CD4-positive, alpha-beta T cell (primary cell): ENCODE data around the gene KMT2C. TPM values are rescaled to one million over a fixed set of nuclear protein-coding genes. Genes with fewer than 3 reads are reported as not detected.

Source experiments
- ATAC-seq: fragments of 200-7000 bp; cut with Tn5 transposase; one replicate; pipeline ENCODE4 v1.10.0; 2022; ENCODE audit warnings: mild to moderate bottlenecking; ENCODE audit not compliant: poor library complexity
- CTCF ChIA-PET: fragments of 350-600 bp; sonication (Branson Sonifier 250); formaldehyde crosslinking; loops from one replicate; lab custom pipeline; 2021; ENCODE audit warnings: antibody characterized with exemption, inconsistent platforms; lab: Charles Lee
- POLR2A ChIA-PET: fragments of 350-600 bp; sonication (Branson Sonifier 250); formaldehyde crosslinking; loops from one replicate; lab custom pipeline; 2021; ENCODE audit warnings: antibody characterized with exemption, inconsistent platforms; lab: Charles Lee
- DNase-seq, 14 experiments: peaks; one replicate each; pipeline ENCODE4 v3.0.0-alpha.2; 2013 to 2020; ENCODE audit warnings: mixed read lengths in 2 of 14
- H3K27ac ChIP-seq, 2 donors: one replicate each; pipeline versions ENCODE4 v1.5.1 to v1.7.0; 2013; ENCODE audit warnings: low read length in 2 of 2, low read depth in 1 of 2, mild to moderate bottlenecking in 1 of 2
- H3K27me3 ChIP-seq, 2 experiments: 1 replicate in 1 of 2; 2 replicates in 1 of 2; pipeline versions ENCODE4 v1.6.1 to v1.7.0; 2013; ENCODE audit warnings: low read length in 2 of 2, control low read depth in 1 of 2, mild to moderate bottlenecking in 1 of 2, moderate library complexity in 1 of 2; ENCODE audit not compliant: insufficient read depth in 2 of 2, control insufficient read depth in 1 of 2
- H3K36me3 ChIP-seq: one replicate; pipeline ENCODE4 v1.6.1; 2013; ENCODE audit warnings: low read length, control low read depth; ENCODE audit not compliant: insufficient read depth
- H3K4me1 ChIP-seq: one replicate; pipeline ENCODE4 v1.6.1; 2013; ENCODE audit warnings: low read length, control low read depth; ENCODE audit not compliant: insufficient read depth
- H3K4me3 ChIP-seq: one replicate; pipeline ENCODE4 v1.5.1; 2013; ENCODE audit warnings: mild to moderate bottlenecking, low read length, moderate library complexity
- H3K9me3 ChIP-seq, 2 experiments: 1 replicate in 1 of 2; 2 replicates in 1 of 2; pipeline versions ENCODE4 v1.6.1 to v1.7.0; 2013; ENCODE audit warnings: low read length in 2 of 2, mild to moderate bottlenecking in 2 of 2, control low read depth in 1 of 2, moderate library complexity in 1 of 2; ENCODE audit not compliant: control insufficient read depth in 1 of 2, insufficient read depth in 1 of 2
- H3K27ac Mint-ChIP-seq: one replicate; pipeline ENCODE4 v1.8.0; 2020; ENCODE audit warnings: mixed read lengths
- H3K27me3 Mint-ChIP-seq: one replicate; pipeline ENCODE4 v1.8.0; 2021; ENCODE audit warnings: mixed read lengths
- H3K36me3 Mint-ChIP-seq: one replicate; pipeline ENCODE4 v1.8.0; 2021; ENCODE audit warnings: low read depth, mixed read lengths
- H3K4me1 Mint-ChIP-seq: one replicate; pipeline ENCODE4 v1.8.0; 2021; ENCODE audit warnings: low read depth, mixed read lengths
- H3K4me3 Mint-ChIP-seq: one replicate; pipeline ENCODE4 v1.8.0; 2020; ENCODE audit warnings: mild to moderate bottlenecking, mixed read lengths
- H3K9me3 Mint-ChIP-seq: one replicate; pipeline ENCODE4 v1.8.0; 2020; ENCODE audit warnings: mixed read lengths
- CTCF ChIP-seq: fragments of 200-600 bp; IDR thresholded peaks from one replicate; pipeline ENCODE4 v1.8.0; 2022; ENCODE audit warnings: antibody characterized with exemption, mild to moderate bottlenecking
- intact Hi-C, 2 experiments: fragments of 100-400 bp; cut with DNase I in 1 of 2; cut with micrococcal nuclease in 1 of 2; formaldehyde crosslinking; loops; one replicate each; pipeline versions ENCODE4 v1.15.1 to v1.9.0; 2023 to 2025; cut with DNase I, micrococcal nuclease
- total RNA-seq, 174 experiments: library from RNA in 2 of 174; stranded (reverse) in 2 of 174; gene quantifications; one replicate each; pipeline ENCODE4 v1.2.3 and lab custom pipeline; 2021 to 2026

KMT2C gene
- total RNA-seq, 2 experiments from 2014 or later, result 113 to 118 TPM

- H3K27me3 Mint-ChIP-seq, result no peaks in the 10 kb centered on the region
- no peak for DNase-seq
- H3K36me3 ChIP-seq, result peaks cover 70% of the 10 kb centered on the region
Measured at GRCh38 chr7:152185558-152185957, 250.2 kb downstream of the KMT2C start.

GRCh38 chr7:152180587-152180986 lies 255.2 kb downstream of the KMT2C start:
- H3K27ac Mint-ChIP-seq, result no peak overlapping the region
- ChIA-PET POLR2A (interaction anchor here (0.6 to 0.7 kb wide), 2 partner anchors 34 to 310 kb away, joined by 3 to 5 read pairs; no protein-coding TSS in a partner anchor), CTCF (no interaction called here)
- ATAC-seq (no peak), DNase-seq (no peak)
- Histone ChIP-seq H3K4me3 (no peak overlapping the region), H3K4me1 (no peaks in the 10 kb centered on the region), H3K9me3 (no peaks in the 10 kb centered on the region), H3K27ac (no peak overlapping the region), H3K36me3 (peaks cover 76% of the 10 kb centered on the region), H3K27me3 (no peaks in the 10 kb centered on the region)
- peaks cover 96% of the 10 kb centered on the region for H3K36me3 Mint-ChIP-seq
- intact Hi-C loops, result no loop called here
- no peak overlapping the region for H3K4me3 Mint-ChIP-seq
- no peak for TF ChIP-seq CTCF
- no peaks in the 10 kb centered on the region for H3K27me3 Mint-ChIP-seq
- no peaks in the 10 kb centered on the region for H3K9me3 Mint-ChIP-seq
- no peaks in the 10 kb centered on the region for H3K4me1 Mint-ChIP-seq

More at GRCh38 chr7:152185558-152185957, 250.2 kb downstream of the KMT2C start:
- no peaks in the 10 kb centered on the region for H3K9me3 Mint-ChIP-seq
- POLR2A ChIA-PET, result no interaction called here
- peaks cover 92% of the 10 kb centered on the region for H3K36me3 Mint-ChIP-seq
- ATAC-seq, result no peak
- no peak overlapping the region for H3K4me3 Mint-ChIP-seq
- Histone ChIP-seq H3K27ac (no peak overlapping the region), H3K4me3 (no peak overlapping the region), H3K27me3 (no peaks in the 10 kb centered on the region), H3K9me3 (no peaks in the 10 kb centered on the region), H3K4me1 (no peaks in the 10 kb centered on the region)
- intact Hi-C loops, result no loop called here
- H3K4me1 Mint-ChIP-seq, result no peaks in the 10 kb centered on the region
- CTCF ChIA-PET, result no interaction called here
- no peak for TF ChIP-seq CTCF
- H3K27ac Mint-ChIP-seq, result no peak overlapping the region

GRCh38 chr7:152180048-152180447 lies 255.8 kb downstream of the KMT2C start:
- Mint-ChIP-seq H3K4me3 (no peak overlapping the region), H3K27ac (no peak overlapping the region), H3K4me1 (no peaks in the 10 kb centered on the region), H3K36me3 (peaks cover 94% of the 10 kb centered on the region), H3K9me3 (no peaks in the 10 kb centered on the region), H3K27me3 (no peaks in the 10 kb centered on the region)
- Histone ChIP-seq H3K9me3 (no peaks in the 10 kb centered on the region), H3K4me3 (no peak overlapping the region), H3K36me3 (peaks cover 75% of the 10 kb centered on the region), H3K27ac (no peak overlapping the region), H3K27me3 (no peaks in the 10 kb centered on the region), H3K4me1 (no peaks in the 10 kb centered on the region)
- ChIA-PET POLR2A (interaction anchor here (0.6 kb wide), 1 partner anchor 33 kb away, joined by 5 read pairs; no protein-coding TSS in a partner anchor), CTCF (no interaction called here)
- no peak for TF ChIP-seq CTCF
- DNase-seq (no peak), ATAC-seq (no peak)
- intact Hi-C loops, result no loop called here
